ENCODE measurements around the gene COMTD1. TPM values are rescaled to one million over a fixed set of nuclear protein-coding genes. Genes with fewer than 3 reads are reported as not detected.
A peak's percentile ranks its signal among the peaks of the same experiment; 100 is the strongest.

COMTD1 gene
- total and polyA plus RNA-seq, 2 of the 4 experiments (the other 2 are of a cell fraction) = 1.6 to 6.4 TPM

DNA sequence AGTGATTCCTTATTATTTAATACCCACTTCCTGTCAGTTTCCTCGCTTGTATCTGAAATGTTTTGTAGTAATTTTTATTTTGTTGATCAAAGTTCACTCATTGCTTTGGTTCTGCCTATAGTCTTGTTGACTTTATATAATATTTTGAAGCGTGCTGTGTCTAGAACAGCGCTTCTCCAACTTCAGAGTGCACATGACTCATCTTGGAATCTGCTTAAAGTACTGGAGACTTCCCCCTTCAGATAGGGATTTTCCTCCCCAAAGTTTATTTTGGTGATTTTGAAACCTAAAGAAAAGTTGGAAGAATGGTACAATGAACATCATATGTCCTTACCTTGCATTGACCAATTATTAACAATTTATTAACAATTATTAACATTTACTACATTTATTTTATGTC lies 5.8 kb downstream of the COMTD1 start:
- peaks cover 64% of the 10 kb centered on the region for H4K20me1 ChIP-seq (ENCODE audit: insufficient read depth, low read length)
- dilution Hi-C loops (cut with HindIII; ENCODE audit: low sequenced_read_pairs, unreplicated experiment) = no loop called here
- DNase-seq = peak; percentile 71

More for the DNA sequence above, 5.8 kb downstream of the COMTD1 start:
- Histone ChIP-seq H4K5ac (ENCODE audit: low read depth, low read length) (no peak overlapping the region), H2BK15ac (ENCODE audit: low read depth, low read length) (no peak overlapping the region), H3K56ac (ENCODE audit: extremely low read depth, insufficient read depth, low read length) (no peak overlapping the region), H3K14ac (replicated peaks; ENCODE audit: low read depth, low read length) (no peak overlapping the region), H3K9me1 (ENCODE audit: insufficient read depth, low read length) (peaks cover 14% of the 10 kb centered on the region), H3K27ac (ENCODE audit: insufficient read depth, low read length) (no peak overlapping the region), H3K4me3 (ENCODE audit: insufficient read depth, low read depth, low read length) (no peak overlapping the region), H3K18ac (ENCODE audit: low read depth, low read length) (no peak overlapping the region), H2BK120ac (ENCODE audit: low read depth, low read length) (no peak overlapping the region), H4K91ac (ENCODE audit: insufficient read depth, low read depth, low read length) (no peak overlapping the region), H3K9me3 (ENCODE audit: control insufficient read depth, insufficient read depth, low read length) (no peaks in the 10 kb centered on the region), H2BK20ac (ENCODE audit: low read depth, low read length) (no peak overlapping the region), H2AFZ (replicated peaks; ENCODE audit: low read length, poor library complexity) (no peak overlapping the region), H3K4me2 (ENCODE audit: low read depth, low read length) (no peak overlapping the region), H3K23ac (ENCODE audit: low read depth, low read length) (no peak overlapping the region), H3K4me1 (ENCODE audit: control insufficient read depth, insufficient read depth, low read length) (peaks cover 26% of the 10 kb centered on the region), H4K8ac (ENCODE audit: low read depth in 2 of 2, low read length in 2 of 2) (no peak overlapping the region), H3K27me3 (ENCODE audit: control insufficient read depth, insufficient read depth, low read length) (no peaks in the 10 kb centered on the region), H2AK5ac (ENCODE audit: low read depth, low read length) (no peak overlapping the region), H2BK5ac (ENCODE audit: low read depth, low read length, poor library complexity, severe bottlenecking) (peak overlapping the region; percentile 59), H3K36me3 (ENCODE audit: control insufficient read depth, insufficient read depth, low read length) (peaks cover 28% of the 10 kb centered on the region), H3K4ac (ENCODE audit: low read depth, low read length) (no peak overlapping the region), H3K9ac (ENCODE audit: low read depth, low read length) (no peak overlapping the region), H3K79me1 (ENCODE audit: low read depth in 1 of 2, low read length in 2 of 2) (peaks cover 4 to 48% of the 10 kb centered on the region in 2 experiments; a peak in 3 of 4 replicates), H2AK9ac (replicated peaks; ENCODE audit: low read depth, low read length, poor library complexity) (no peak overlapping the region)
- ATAC-seq (ENCODE audit: low read depth) = no peak
- BruUV-seq (replicated peaks) = no TSS peak
- intact Hi-C loops (cut with micrococcal nuclease) = loop anchor here (1.0 to 10.0 kb wide), 5 partner anchors 42 to 1085 kb away; partner anchors contain the start of gene KAT6B
- CTCF ChIA-PET = interaction anchor here (0.6 to 1.6 kb wide), 6 partner anchors 38 to 73 kb away, joined by 3 to 6 read pairs (median 4); no protein-coding TSS in a partner anchor
- POLR2A ChIA-PET (ENCODE audit: unreplicated experiment) = no interaction called here
- TF ChIP-seq, protein P1, sequence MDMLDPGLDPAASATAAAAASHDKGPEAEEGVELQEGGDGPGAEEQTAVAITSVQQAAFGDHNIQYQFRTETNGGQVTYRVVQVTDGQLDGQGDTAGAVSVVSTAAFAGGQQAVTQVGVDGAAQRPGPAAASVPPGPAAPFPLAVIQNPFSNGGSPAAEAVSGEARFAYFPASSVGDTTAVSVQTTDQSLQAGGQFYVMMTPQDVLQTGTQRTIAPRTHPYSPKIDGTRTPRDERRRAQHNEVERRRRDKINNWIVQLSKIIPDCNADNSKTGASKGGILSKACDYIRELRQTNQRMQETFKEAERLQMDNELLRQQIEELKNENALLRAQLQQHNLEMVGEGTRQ (IDR thresholded peaks at IDR 0.05; ENCODE audit: low read depth, low read length) = no peak
- TF ChIP-seq, protein P2, sequence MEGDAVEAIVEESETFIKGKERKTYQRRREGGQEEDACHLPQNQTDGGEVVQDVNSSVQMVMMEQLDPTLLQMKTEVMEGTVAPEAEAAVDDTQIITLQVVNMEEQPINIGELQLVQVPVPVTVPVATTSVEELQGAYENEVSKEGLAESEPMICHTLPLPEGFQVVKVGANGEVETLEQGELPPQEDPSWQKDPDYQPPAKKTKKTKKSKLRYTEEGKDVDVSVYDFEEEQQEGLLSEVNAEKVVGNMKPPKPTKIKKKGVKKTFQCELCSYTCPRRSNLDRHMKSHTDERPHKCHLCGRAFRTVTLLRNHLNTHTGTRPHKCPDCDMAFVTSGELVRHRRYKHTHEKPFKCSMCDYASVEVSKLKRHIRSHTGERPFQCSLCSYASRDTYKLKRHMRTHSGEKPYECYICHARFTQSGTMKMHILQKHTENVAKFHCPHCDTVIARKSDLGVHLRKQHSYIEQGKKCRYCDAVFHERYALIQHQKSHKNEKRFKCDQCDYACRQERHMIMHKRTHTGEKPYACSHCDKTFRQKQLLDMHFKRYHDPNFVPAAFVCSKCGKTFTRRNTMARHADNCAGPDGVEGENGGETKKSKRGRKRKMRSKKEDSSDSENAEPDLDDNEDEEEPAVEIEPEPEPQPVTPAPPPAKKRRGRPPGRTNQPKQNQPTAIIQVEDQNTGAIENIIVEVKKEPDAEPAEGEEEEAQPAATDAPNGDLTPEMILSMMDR (conservative IDR thresholded peaks at IDR 0.05; ENCODE audit: low read depth, low read length) = no peak
- no peak for TF ChIP-seq NFE2L2 (IDR thresholded peaks at IDR 0.05; ENCODE audit: low read depth, low read length)
- TF ChIP-seq MXI1 (IDR thresholded peaks at IDR 0.05; ENCODE audit: borderline replicate concordance, low read depth, low read length) = no peak
- TF ChIP-seq FOS (IDR thresholded peaks at IDR 0.05; ENCODE audit: low read depth, low read length) = 0 out of 2 replicates have a peak, but pooled peaks have one; percentile 37
- peak; percentile 22; the same call in 1 of the 2 replicates for TF ChIP-seq BHLHE40 (IDR thresholded peaks at IDR 0.05; ENCODE audit: low read depth, low read length)
- TF ChIP-seq POLR2A (IDR thresholded peaks at IDR 0.05; ENCODE audit: low read depth, low read length) = no peak
- TF ChIP-seq CHD1 (IDR thresholded peaks at IDR 0.05; ENCODE audit: low read depth, low read length) = no peak
- no peak for TF ChIP-seq RAD21 (IDR thresholded peaks at IDR 0.05; ENCODE audit: low read length)
- no peak for TF ChIP-seq SMC3 (IDR thresholded peaks at IDR 0.05; ENCODE audit: low read depth, low read length)
- TF ChIP-seq MAFK (IDR thresholded peaks at IDR 0.05; ENCODE audit: low read depth, low read length) = no peak
- no CpG with 5 or more reads among the region's 3 CpGs for WGBS, 2 experiments (ENCODE audit: extremely low coverage in 2 of 2, insufficient read length in 1 of 2)
- in situ Hi-C loops (cut with MboI; ENCODE audit: low sequenced_read_pairs) = loop anchor here (5.0 to 10.0 kb wide), 4 partner anchors 43 to 985 kb away; partner anchors contain the start of gene SAMD8

Data from IMR-90 (cell line).